Transverse colon (tissue), 4 donors: ENCODE data around the gene NDRG2. TPM values are rescaled to one million over a fixed set of nuclear protein-coding genes. Genes with fewer than 3 reads are reported as not detected.

ENCODE experiments used
- DNase-seq: peaks from one replicate; pipeline ENCODE4 v3.0.0-alpha.2; 2019
- H3K27ac ChIP-seq, 4 donors: fragments of 200-600 bp; sonication (generic); 2 replicates each; pipeline ENCODE4 v1.5.1; 2016 to 2018; ENCODE audit warnings: inconsistent platforms in 4 of 4
- H3K27me3 ChIP-seq: fragments of 200-600 bp; sonication (generic); 2 replicates; pipeline ENCODE4 v1.5.1; 2017; ENCODE audit warnings: inconsistent platforms
- H3K36me3 ChIP-seq, 4 donors: fragments of 200-600 bp; sonication (generic); 2 replicates each; pipeline ENCODE4 v1.5.1; 2017 to 2019; ENCODE audit warnings: inconsistent platforms in 4 of 4
- H3K4me1 ChIP-seq, 4 donors: fragments of 200-600 bp; sonication (generic); 2 replicates each; pipeline ENCODE4 v1.5.1; 2017 to 2020; ENCODE audit warnings: inconsistent platforms in 4 of 4
- H3K4me3 ChIP-seq, 4 donors: fragments of 200-600 bp; sonication (generic); 1 replicate in 1 of 4; 2 replicates in 3 of 4; pipeline versions ENCODE4 v1.5.1 to v1.6.1; 2017 to 2019; ENCODE audit warnings: inconsistent platforms in 4 of 4
- H3K9me3 ChIP-seq, 2 donors: fragments of 200-600 bp; sonication (generic); 2 replicates each; pipeline ENCODE4 v1.5.1; 2017 to 2019; ENCODE audit warnings: inconsistent platforms in 2 of 2
- EP300 ChIP-seq: sonication (generic); formaldehyde crosslinking; IDR thresholded peaks from one replicate; pipeline ENCODE4 v1.6.1; 2017; ENCODE audit warnings: antibody characterized with exemption, low read depth
- POLR2A ChIP-seq: fragments of 450-650 bp; IDR thresholded peaks from one replicate; pipeline ENCODE4 v1.6.1; 2016; ENCODE audit warnings: antibody characterized with exemption, mild to moderate bottlenecking, moderate library complexity
- POLR2AphosphoS5 ChIP-seq, 3 donors: sonication (generic); formaldehyde crosslinking; IDR thresholded peaks; one replicate each; pipeline ENCODE4 v1.6.1; 2016; ENCODE audit warnings: antibody characterized with exemption in 3 of 3
- WGBS, 2 donors: methylation state at CpG; one replicate each; pipeline ENCODE4 v1.1.5; 2018; ENCODE audit warnings: low coverage in 1 of 2; 5-methylcytosine and 5-hydroxymethylcytosine counted together
- in situ Hi-C, 4 donors: fragments of 200-750 bp; cut with MboI; loops; one replicate each; pipeline versions ENCODE4 v1.15.0 to v1.15.1; 2017; ENCODE audit warnings: low sequenced_read_pairs in 3 of 4, low pct_ligation_motif_present in 1 of 4, low pct_unique_long_range_greater_than_20kb in 1 of 4
- intact Hi-C: fragments of 100-400 bp; cut with DNase I; formaldehyde crosslinking; loops from one replicate; pipeline ENCODE4 v1.15.1; 2023; ENCODE audit warnings: low total_unique reads
- total RNA-seq, 4 donors: library from RNA; depleted of rRNA; stranded (reverse); fragments of >200 nt; gene quantifications; one replicate each; pipeline ENCODE4 v1.1.0, GENCODE V29; 2016
- TF ChIP-seq, protein P1 (sequence below), 5 experiments: fragments of 200-600 bp in 3 of 5; fragments of 450-650 bp in 2 of 5; sonication (generic) in 3 of 5; IDR thresholded peaks; 1 replicate in 2 of 5; 2 replicates in 3 of 5; pipeline ENCODE4 v1.5.1; 2016 to 2017; ENCODE audit warnings: antibody characterized with exemption in 5 of 5, inconsistent platforms in 3 of 5, mild to moderate bottlenecking in 2 of 5, moderate library complexity in 1 of 5

NDRG2 gene
- total RNA-seq: 100 to 1,000 TPM; 144 to 275 (median 192) TPM

DNA sequence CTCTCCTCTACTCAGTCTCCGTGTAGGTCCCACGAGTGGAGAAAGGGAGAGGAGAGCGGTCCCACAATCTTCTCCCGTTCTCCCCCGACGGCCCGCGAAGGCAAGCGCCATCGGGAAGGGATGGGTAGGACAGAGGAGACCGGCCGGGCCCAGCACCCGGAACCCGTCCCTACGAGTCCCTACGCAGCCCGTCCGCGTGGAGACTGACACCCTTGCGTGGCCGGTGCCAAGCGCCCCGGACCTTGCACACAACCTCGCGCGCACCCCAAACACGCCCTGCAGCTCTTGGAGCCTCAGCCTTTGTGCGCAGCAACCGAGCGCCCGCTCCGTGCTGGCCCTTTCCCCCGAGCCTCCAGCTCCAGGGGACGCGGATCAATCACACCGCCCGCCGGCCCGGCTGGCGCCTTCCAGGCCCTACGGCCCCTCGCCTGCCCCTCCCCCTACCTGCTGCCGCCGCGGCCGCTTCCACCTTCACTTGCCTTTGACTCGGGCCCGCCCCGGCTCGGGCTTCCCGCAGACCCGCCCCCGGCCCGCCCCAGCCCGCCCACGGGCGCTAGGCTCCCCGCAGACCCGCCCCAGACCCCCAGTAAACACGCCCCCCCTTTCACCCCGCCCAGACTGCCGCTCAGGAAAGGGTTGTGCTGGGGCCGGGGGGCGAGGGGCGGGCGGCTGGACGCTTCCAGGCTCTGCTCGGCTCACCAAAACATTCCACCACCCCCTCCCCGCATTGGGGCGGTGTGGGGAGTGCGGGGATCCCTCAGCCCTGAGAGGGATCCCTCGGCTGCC, at the start of gene NDRG2:
TSS of gene NDRG2 (minus strand) at position 477 of the 786 bp plus-strand sequence. CDS start 1,746 bp downstream, outside the sequence.
- Histone ChIP-seq H3K36me3 (peaks cover 0 to 8% (median 3%) of the 10 kb centered on the region in 4 donors), H3K9me3 (no peaks in the 10 kb centered on the region), H3K4me1 (peaks cover 10 to 32% (median 20%) of the 10 kb centered on the region in 4 donors), H3K27ac (peak within 1 kb of the TSS; percentile 84 to 93 (median 91)), H3K4me3 (peak within 1 kb of the TSS; percentile 61 to 90 (median 76)), H3K27me3 (no peaks in the 10 kb centered on the region)
- peak; percentile 90 for DNase-seq
- intact Hi-C loops: no loop called here
- 3 to 7% methylated on average over 12 to 53 of the region's 72 CpGs for WGBS, 2 donors
- in situ Hi-C loops: no loop called here
- TF ChIP-seq, protein P1, sequence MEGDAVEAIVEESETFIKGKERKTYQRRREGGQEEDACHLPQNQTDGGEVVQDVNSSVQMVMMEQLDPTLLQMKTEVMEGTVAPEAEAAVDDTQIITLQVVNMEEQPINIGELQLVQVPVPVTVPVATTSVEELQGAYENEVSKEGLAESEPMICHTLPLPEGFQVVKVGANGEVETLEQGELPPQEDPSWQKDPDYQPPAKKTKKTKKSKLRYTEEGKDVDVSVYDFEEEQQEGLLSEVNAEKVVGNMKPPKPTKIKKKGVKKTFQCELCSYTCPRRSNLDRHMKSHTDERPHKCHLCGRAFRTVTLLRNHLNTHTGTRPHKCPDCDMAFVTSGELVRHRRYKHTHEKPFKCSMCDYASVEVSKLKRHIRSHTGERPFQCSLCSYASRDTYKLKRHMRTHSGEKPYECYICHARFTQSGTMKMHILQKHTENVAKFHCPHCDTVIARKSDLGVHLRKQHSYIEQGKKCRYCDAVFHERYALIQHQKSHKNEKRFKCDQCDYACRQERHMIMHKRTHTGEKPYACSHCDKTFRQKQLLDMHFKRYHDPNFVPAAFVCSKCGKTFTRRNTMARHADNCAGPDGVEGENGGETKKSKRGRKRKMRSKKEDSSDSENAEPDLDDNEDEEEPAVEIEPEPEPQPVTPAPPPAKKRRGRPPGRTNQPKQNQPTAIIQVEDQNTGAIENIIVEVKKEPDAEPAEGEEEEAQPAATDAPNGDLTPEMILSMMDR (IDR thresholded peaks at IDR 0.05): no peak
- TF ChIP-seq EP300 (no peak), POLR2A (peak; percentile 67), POLR2AphosphoS5 (IDR thresholded peaks at IDR 0.05) (peak; percentile 61 to 73 (median 69))

DNA sequence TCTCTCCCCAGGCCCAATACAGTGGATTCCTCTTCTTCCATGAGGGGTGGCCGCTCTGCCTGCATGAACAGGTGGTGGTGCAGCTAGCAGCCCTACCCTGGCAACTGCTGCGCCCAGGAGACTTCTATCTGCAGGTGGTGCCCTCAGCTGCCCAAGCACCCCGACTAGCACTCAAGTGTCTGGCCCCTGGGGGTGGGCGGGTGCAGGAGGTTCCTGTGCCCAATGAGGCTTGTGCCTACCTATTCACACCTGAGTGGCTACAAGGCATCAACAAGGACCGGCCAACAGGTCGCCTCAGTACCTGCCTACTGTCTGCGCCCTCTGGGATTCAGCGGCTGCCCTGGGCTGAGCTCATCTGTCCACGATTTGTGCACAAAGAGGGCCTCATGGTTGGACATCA, 49.1 kb upstream of the NDRG2 start:
- Histone ChIP-seq H3K4me3 (no peak overlapping the region), H3K27ac (no peak overlapping the region), H3K36me3 (peaks cover 0 to 15% (median 7%) of the 10 kb centered on the region in 4 donors), H3K4me1 (peaks cover 16 to 36% (median 22%) of the 10 kb centered on the region in 4 donors), H3K27me3 (no peaks in the 10 kb centered on the region), H3K9me3 (no peaks in the 10 kb centered on the region)
- intact Hi-C loops (no loop called here), in situ Hi-C loops (no loop called here)
- TF ChIP-seq, protein P1 (IDR thresholded peaks at IDR 0.05): no peak
- no peak for TF ChIP-seq EP300
- TF ChIP-seq POLR2A: no peak
- TF ChIP-seq POLR2AphosphoS5 (IDR thresholded peaks at IDR 0.05): no peak
- WGBS, 2 donors: 97% methylated on average over 9 of the region's 9 CpGs; no CpG with 5 or more reads in 1 of the 2 donors
- DNase-seq: no peak

DNA sequence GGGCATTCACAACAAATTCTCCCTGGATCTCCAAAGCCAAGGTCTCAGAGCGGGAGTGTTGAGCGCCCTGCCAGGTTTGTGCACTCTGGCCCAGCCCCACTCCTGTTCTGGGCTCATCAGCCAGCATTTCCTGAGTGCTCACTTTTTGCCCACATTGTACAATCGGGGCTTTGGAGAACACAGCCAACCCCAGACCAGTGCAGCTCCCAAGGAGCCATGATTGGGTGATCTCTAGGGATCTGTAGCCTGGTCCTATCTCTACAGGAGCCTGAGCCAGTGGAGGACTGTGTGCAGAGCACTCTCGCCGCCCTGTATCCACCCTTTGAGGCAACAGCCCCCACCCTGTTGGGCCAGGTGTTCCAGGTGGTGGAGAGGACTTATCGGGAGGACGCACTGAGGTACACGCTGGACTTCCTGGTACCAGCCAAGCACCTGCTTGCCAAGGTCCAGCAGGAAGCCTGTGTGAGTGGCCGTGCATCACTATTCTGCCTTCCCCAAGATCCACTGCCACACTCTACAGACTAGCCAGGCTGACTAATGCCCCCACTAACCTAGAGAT, 48.0 kb upstream of the NDRG2 start:
- 61% methylated on average over 9 of the region's 9 CpGs; no CpG with 5 or more reads in 1 of the 2 donors for WGBS, 2 donors
- H3K4me1 ChIP-seq: peaks cover 20 to 44% (median 28%) of the 10 kb centered on the region in 4 donors
- in situ Hi-C loops: no loop called here

DNA sequence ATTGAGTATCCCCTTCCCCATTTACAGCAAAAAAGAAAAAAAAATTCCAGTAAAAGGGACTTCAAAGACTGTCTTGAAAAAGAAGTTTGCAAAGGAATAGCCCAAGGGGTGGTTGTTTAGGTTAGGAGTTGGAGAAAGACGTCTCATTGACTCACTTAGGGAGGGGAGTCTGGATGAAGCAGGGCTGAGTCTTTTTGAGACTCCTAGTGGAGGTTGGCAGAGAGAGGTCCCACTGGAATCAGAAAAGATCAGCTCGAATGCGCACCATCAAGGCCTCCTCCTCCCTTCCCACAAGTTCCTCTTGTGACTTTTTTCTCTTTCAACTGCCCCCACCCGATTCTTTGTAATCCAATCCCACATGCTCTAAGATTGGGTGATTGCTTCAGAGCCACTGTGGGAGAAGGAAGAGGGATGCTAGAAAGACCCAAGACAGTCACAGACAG, 47.2 kb upstream of the NDRG2 start:
- WGBS, 2 donors: 29 to 39% methylated on average over 4 of the region's 4 CpGs
- H3K27me3 ChIP-seq: no peaks in the 10 kb centered on the region
- intact Hi-C loops: no loop called here
- no peak for TF ChIP-seq POLR2AphosphoS5 (IDR thresholded peaks at IDR 0.05)
- TF ChIP-seq POLR2A: no peak
- TF ChIP-seq, protein P1 (IDR thresholded peaks at IDR 0.05): no peak
- no peak for TF ChIP-seq EP300
- H3K27ac ChIP-seq: peak overlapping the region; percentile 92 to 96 (median 92)
- no peaks in the 10 kb centered on the region for H3K9me3 ChIP-seq
- DNase-seq: no peak
- H3K4me1 ChIP-seq: peaks cover 20 to 44% (median 28%) of the 10 kb centered on the region in 4 donors
- peaks cover 0 to 9% (median 4%) of the 10 kb centered on the region in 4 donors for H3K36me3 ChIP-seq
- in situ Hi-C loops: no loop called here
- H3K4me3 ChIP-seq: peak overlapping the region in 2 of 4 donors; percentile 65 to 90

More for the DNA sequence above, 48.0 kb upstream of the NDRG2 start:
- TF ChIP-seq POLR2AphosphoS5 (IDR thresholded peaks at IDR 0.05): peak in 1 of 3 donors; percentile 43
- no peak for TF ChIP-seq EP300
- TF ChIP-seq, protein P1 (IDR thresholded peaks at IDR 0.05): no peak
- TF ChIP-seq POLR2A: peak; percentile 10
- Histone ChIP-seq H3K36me3 (peaks cover 0 to 9% (median 4%) of the 10 kb centered on the region in 4 donors), H3K27me3 (no peaks in the 10 kb centered on the region), H3K4me3 (no peak overlapping the region), H3K27ac (peak overlapping the region; percentile 92 to 96 (median 92)), H3K9me3 (no peaks in the 10 kb centered on the region)
- intact Hi-C loops: no loop called here
- DNase-seq: peak; percentile 68
